Tibial artery (tissue), 4 donors: ENCODE data around the gene SLC6A5.

Experiments
- DNase-seq, 2 donors: peaks; one replicate each; pipeline ENCODE4 v3.0.0-alpha.2; 2019
- H3K27ac ChIP-seq, 2 donors: fragments of 200-600 bp; sonication (generic) in 1 of 2; 1 replicate in 1 of 2; 2 replicates in 1 of 2; pipeline ENCODE4 v1.5.1; 2018 to 2019; ENCODE audit warnings: mild to moderate bottlenecking in 1 of 2
- H3K27me3 ChIP-seq, 2 donors: fragments of 200-600 bp; sonication (generic) in 1 of 2; one replicate each; pipeline versions ENCODE4 v1.5.1 to v1.6.0; 2016 to 2019
- H3K36me3 ChIP-seq, 3 donors: fragments of 200-600 bp; sonication (generic) in 2 of 3; one replicate each; pipeline ENCODE4 v1.5.1; 2016 to 2019; ENCODE audit warnings: mild to moderate bottlenecking in 2 of 3
- H3K4me1 ChIP-seq, 4 donors: fragments of 200-600 bp; sonication (generic) in 2 of 4; 1 replicate in 3 of 4; 2 replicates in 1 of 4; pipeline ENCODE4 v1.5.1; 2016 to 2019
- H3K4me3 ChIP-seq, 2 donors: fragments of 200-600 bp; sonication (generic) in 1 of 2; 1 replicate in 1 of 2; 2 replicates in 1 of 2; pipeline ENCODE4 v1.5.1; 2018 to 2019; ENCODE audit warnings: mild to moderate bottlenecking in 2 of 2
- H3K9me3 ChIP-seq, 3 donors: fragments of 200-600 bp; sonication (generic) in 1 of 3; one replicate each; pipeline ENCODE4 v1.5.1; 2016 to 2019
- intact Hi-C: fragments of 100-400 bp; cut with DNase I; formaldehyde crosslinking; loops from one replicate; pipeline ENCODE4 v1.15.0; 2023; ENCODE audit warnings: low total_unique reads
- TF ChIP-seq, protein P1 (sequence below), 2 experiments: fragments of 200-600 bp in 1 of 2; fragments of 450-650 bp in 1 of 2; IDR thresholded peaks; one replicate each; pipeline ENCODE4 v1.5.1; 2017 to 2019; ENCODE audit warnings: antibody characterized with exemption in 2 of 2, mild to moderate bottlenecking in 1 of 2, moderate library complexity in 1 of 2

SLC6A5 gene

DNA sequence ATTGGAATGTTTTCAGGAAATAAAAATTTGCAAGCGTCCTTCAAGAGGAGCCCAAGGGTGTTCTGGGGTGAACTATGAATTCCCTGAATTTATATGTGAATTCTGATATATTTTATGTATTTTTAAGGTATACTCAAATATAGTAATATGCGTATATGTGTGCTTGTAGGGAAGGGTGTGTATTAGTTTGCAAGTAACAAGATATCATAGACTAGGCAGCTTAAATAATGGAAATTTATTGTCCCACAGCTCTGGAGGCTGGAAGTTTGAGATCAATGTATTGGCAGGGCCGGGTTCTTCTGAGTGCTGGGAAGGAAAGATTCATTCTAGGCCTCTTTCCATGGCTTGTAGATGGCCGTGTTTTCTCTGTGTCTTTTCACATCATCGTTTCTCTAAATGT lies 16.2 kb upstream of the SLC6A5 start:
- H3K27me3 ChIP-seq: no peaks in the 10 kb centered on the region
- H3K4me3 ChIP-seq: no peak overlapping the region
- H3K27ac ChIP-seq: no peak overlapping the region
- H3K36me3 ChIP-seq: no peaks in the 10 kb centered on the region
- intact Hi-C loops: no loop called here
- TF ChIP-seq, protein P1, sequence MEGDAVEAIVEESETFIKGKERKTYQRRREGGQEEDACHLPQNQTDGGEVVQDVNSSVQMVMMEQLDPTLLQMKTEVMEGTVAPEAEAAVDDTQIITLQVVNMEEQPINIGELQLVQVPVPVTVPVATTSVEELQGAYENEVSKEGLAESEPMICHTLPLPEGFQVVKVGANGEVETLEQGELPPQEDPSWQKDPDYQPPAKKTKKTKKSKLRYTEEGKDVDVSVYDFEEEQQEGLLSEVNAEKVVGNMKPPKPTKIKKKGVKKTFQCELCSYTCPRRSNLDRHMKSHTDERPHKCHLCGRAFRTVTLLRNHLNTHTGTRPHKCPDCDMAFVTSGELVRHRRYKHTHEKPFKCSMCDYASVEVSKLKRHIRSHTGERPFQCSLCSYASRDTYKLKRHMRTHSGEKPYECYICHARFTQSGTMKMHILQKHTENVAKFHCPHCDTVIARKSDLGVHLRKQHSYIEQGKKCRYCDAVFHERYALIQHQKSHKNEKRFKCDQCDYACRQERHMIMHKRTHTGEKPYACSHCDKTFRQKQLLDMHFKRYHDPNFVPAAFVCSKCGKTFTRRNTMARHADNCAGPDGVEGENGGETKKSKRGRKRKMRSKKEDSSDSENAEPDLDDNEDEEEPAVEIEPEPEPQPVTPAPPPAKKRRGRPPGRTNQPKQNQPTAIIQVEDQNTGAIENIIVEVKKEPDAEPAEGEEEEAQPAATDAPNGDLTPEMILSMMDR (IDR thresholded peaks at IDR 0.05): no peak
- no peaks in the 10 kb centered on the region for H3K4me1 ChIP-seq
- no peak for DNase-seq
- H3K9me3 ChIP-seq: no peaks in the 10 kb centered on the region

DNA sequence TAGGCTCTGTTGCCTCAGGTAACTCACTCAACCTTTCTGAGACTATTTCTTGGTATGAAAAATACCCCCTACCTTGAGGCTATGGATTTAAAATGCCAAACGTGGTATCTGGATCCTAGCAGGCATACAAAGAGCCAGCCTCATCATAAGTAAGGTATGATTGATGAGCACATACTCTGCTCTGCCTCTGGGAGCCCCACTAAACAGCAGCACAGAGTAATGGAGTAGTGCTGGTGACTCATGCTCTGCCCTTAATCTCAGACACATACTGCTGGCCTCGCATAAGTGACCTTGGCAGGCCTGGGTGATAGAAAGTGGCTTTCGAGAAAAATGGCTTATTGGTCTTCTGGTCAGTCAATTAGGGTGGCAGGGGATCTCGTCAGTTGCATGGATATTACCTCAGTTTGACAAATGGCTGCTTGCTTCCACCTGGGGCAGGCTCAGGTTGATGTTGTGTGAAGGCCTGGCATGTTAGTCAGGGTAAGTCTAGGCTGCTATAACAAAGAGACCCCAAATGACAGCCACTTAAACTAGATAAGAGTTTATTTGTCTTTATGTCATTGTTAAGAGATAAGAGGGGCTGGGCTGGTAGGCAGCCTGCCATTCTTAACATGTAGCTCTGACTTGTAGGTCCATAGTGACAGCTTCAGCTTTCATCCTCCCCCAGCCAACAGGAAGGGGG lies 15.2 kb upstream of the SLC6A5 start:
- intact Hi-C loops: no loop called here
- no peaks in the 10 kb centered on the region for H3K27me3 ChIP-seq
- no peak overlapping the region for H3K4me3 ChIP-seq
- DNase-seq: no peak
- H3K36me3 ChIP-seq: no peaks in the 10 kb centered on the region
- TF ChIP-seq, protein P1 (IDR thresholded peaks at IDR 0.05): no peak
- H3K27ac ChIP-seq: no peak overlapping the region
- no peaks in the 10 kb centered on the region for H3K4me1 ChIP-seq
- no peaks in the 10 kb centered on the region for H3K9me3 ChIP-seq

GRCh38 chr11:20589796-20590195 lies 9.6 kb upstream of the SLC6A5 start:
- H3K4me3 ChIP-seq: no peak overlapping the region
- H3K4me1 ChIP-seq: no peaks in the 10 kb centered on the region
- H3K27ac ChIP-seq: no peak overlapping the region
- no peaks in the 10 kb centered on the region for H3K36me3 ChIP-seq
- peaks cover 0 to 15% of the 10 kb centered on the region in 2 donors for H3K27me3 ChIP-seq
- intact Hi-C loops: no loop called here
- no peaks in the 10 kb centered on the region for H3K9me3 ChIP-seq
- TF ChIP-seq, protein P1 (IDR thresholded peaks at IDR 0.05): no peak
- DNase-seq: no peak

DNA sequence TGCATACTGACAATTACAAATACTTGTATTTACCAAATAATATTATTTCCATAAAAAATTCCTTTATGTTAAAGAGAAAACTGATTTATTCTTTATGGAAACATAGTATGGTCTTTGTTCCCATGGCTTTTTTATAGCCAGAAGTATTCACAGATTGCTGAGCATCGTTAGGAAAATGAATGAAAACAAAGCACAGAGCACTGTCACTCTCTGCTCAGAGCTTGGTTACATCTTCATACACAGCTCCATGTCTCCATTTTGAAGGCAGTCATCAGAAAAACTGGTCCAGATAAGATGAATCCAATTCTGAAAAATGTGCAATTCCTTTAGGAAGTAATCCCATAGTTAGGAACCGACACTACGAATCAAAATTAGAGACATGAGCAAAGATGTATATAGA lies 9.0 kb upstream of the SLC6A5 start:
- Histone ChIP-seq H3K27ac (no peak overlapping the region), H3K4me3 (no peak overlapping the region), H3K4me1 (no peaks in the 10 kb centered on the region), H3K9me3 (no peaks in the 10 kb centered on the region), H3K36me3 (no peaks in the 10 kb centered on the region), H3K27me3 (peaks cover 0 to 19% of the 10 kb centered on the region in 2 donors)
- TF ChIP-seq, protein P1 (IDR thresholded peaks at IDR 0.05): no peak
- intact Hi-C loops: no loop called here
- DNase-seq: no peak

DNA sequence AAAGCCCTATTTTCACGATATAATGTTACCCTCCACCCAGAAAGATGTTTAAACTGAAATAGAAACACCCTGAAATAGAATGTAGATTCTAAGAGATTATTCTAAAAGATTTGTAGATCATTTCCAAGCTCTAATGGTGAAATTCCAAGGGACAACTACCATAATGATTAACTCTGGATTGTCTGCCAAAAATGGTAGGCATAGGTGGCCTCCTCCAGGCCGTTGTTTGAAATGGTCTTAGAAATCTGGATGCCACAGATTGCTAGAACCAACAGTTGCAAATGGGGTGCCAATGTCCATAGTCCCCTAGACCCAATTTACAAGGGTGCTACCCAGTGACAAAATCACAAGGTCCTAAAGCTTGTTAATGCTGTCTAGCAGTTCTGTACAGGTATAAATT lies 6.7 kb upstream of the SLC6A5 start:
- Histone ChIP-seq H3K9me3 (no peaks in the 10 kb centered on the region), H3K36me3 (no peaks in the 10 kb centered on the region), H3K27ac (no peak overlapping the region), H3K4me1 (peaks cover 0 to 11% (median 9%) of the 10 kb centered on the region in 4 donors), H3K4me3 (no peak overlapping the region), H3K27me3 (peaks cover 0 to 43% of the 10 kb centered on the region in 2 donors)
- TF ChIP-seq, protein P1 (IDR thresholded peaks at IDR 0.05): no peak
- intact Hi-C loops: no loop called here
- no peak for DNase-seq
